T-cell (primary cell): ENCODE results near the gene HCFC1. TPM values are rescaled to one million over a fixed set of nuclear protein-coding genes. Genes with fewer than 3 reads are reported as not detected.

Experiments used
- ATAC-seq, 4 experiments: fragments of 200-7000 bp in 3 of 4; fragments of 150-1000 bp in 1 of 4; cut with Tn5 transposase; replicated peaks in 1 of 4; 1 replicate in 3 of 4; 2 replicates in 1 of 4; pipeline ENCODE4 v1.10.0; 2021; ENCODE audit warnings: moderate library complexity in 3 of 4, mild to moderate bottlenecking in 2 of 4, moderate number of reproducible peaks in 1 of 4
- CTCF ChIA-PET, 2 donors: fragments of 300-600 bp; sonication (Branson Sonifier 250); formaldehyde crosslinking; loops; one replicate each; lab custom pipeline; 2022; ENCODE audit warnings: antibody characterized with exemption in 2 of 2; lab: Charles Lee
- POLR2A ChIA-PET, 2 donors: fragments of 300-600 bp; sonication (Branson Sonifier 250); formaldehyde crosslinking; loops; one replicate each; lab custom pipeline; 2022; ENCODE audit warnings: antibody characterized with exemption in 2 of 2; lab: Charles Lee
- DNase-seq, 35 experiments: peaks; one replicate each; pipeline versions ENCODE4 v3.0.0 to v3.0.0-alpha.2; 2013 to 2023
- H3K27ac ChIP-seq: one replicate; pipeline ENCODE4 v1.5.1; 2013; ENCODE audit warnings: low read length
- H3K27me3 ChIP-seq, 2 experiments: replicated peaks in 1 of 2; 1 replicate in 1 of 2; 2 replicates in 1 of 2; pipeline versions ENCODE4 v1.6.1 to v1.7.0; 2013; ENCODE audit warnings: low read length in 1 of 2, mixed read lengths in 1 of 2; ENCODE audit not compliant: control insufficient read depth in 2 of 2, insufficient read depth in 2 of 2; ENCODE audit errors: extremely low read depth in 1 of 2
- H3K36me3 ChIP-seq, 2 donors: 1 replicate in 1 of 2; 2 replicates in 1 of 2; pipeline versions ENCODE4 v1.6.1 to v1.7.0; 2013; ENCODE audit warnings: low read length in 1 of 2; ENCODE audit not compliant: control insufficient read depth in 2 of 2, insufficient read depth in 1 of 2; ENCODE audit errors: extremely low read depth in 1 of 2
- H3K4me1 ChIP-seq, 2 experiments: 1 replicate in 1 of 2; 2 replicates in 1 of 2; pipeline versions ENCODE4 v1.6.1 to v1.7.0; 2013; ENCODE audit warnings: low read length in 2 of 2, mixed read lengths in 1 of 2; ENCODE audit not compliant: insufficient read depth in 2 of 2, control insufficient read depth in 1 of 2; ENCODE audit errors: extremely low read depth in 1 of 2
- H3K4me3 ChIP-seq, 2 donors: 1 replicate in 1 of 2; 2 replicates in 1 of 2; pipeline versions ENCODE4 v1.5.1 to v1.7.0; 2013; ENCODE audit warnings: mild to moderate bottlenecking in 2 of 2, low read length in 1 of 2, moderate library complexity in 1 of 2; ENCODE audit not compliant: control insufficient read depth in 1 of 2; ENCODE audit errors: extremely low read depth in 1 of 2
- H3K9me3 ChIP-seq: 2 replicates; pipeline ENCODE4 v1.7.0; 2013
- H3K27ac Mint-ChIP-seq, 2 donors: one replicate each; pipeline ENCODE4 v1.8.0; 2020 to 2021; ENCODE audit warnings: mild to moderate bottlenecking in 2 of 2, mixed read lengths in 2 of 2
- H3K27me3 Mint-ChIP-seq, 2 donors: one replicate each; pipeline ENCODE4 v1.8.0; 2021 to 2022; ENCODE audit warnings: mixed read lengths in 2 of 2
- H3K36me3 Mint-ChIP-seq: one replicate; pipeline ENCODE4 v1.8.0; 2021; ENCODE audit warnings: mixed read lengths
- H3K4me1 Mint-ChIP-seq, 3 donors: one replicate each; pipeline ENCODE4 v1.8.0; 2020 to 2022; ENCODE audit warnings: mixed read lengths in 3 of 3, mild to moderate bottlenecking in 1 of 3
- H3K4me3 Mint-ChIP-seq, 3 donors: one replicate each; pipeline ENCODE4 v1.8.0; 2020 to 2022; ENCODE audit warnings: mild to moderate bottlenecking in 3 of 3, mixed read lengths in 3 of 3, moderate library complexity in 3 of 3
- H3K9me3 Mint-ChIP-seq, 3 donors: one replicate each; pipeline ENCODE4 v1.8.0; 2020 to 2022; ENCODE audit warnings: mixed read lengths in 3 of 3
- WGBS: methylation state at CpG from one replicate; pipeline ENCODE4 v1.1.5; 2013; ENCODE audit warnings: missing lambda C conversion rate; ENCODE audit not compliant: insufficient coverage; 5-methylcytosine and 5-hydroxymethylcytosine counted together
- total RNA-seq, 35 experiments: library from RNA in 6 of 35; stranded (reverse) in 6 of 35; fragments of 120-200 nt in 1 of 35; gene quantifications; one replicate each; pipeline versions ENCODE4 v1.2.1 to v1.2.4 and lab custom pipeline; 2013 to 2026

The HCFC1 gene
- total RNA-seq, 5 donors from 2014 or later (not counting 1 experiment from before 2014, with no cell fraction given), result 67.1 to 73.4 (median 69.2) TPM

GRCh38 chrX:153910446-153910845 is 61.2 kb downstream of the HCFC1 start:
- ChIA-PET POLR2A (no interaction called here), CTCF (interaction anchor here in 1 of 2 donors (0.6 kb wide), 2 partner anchors 138 to 625 kb away, joined by 3 to 7 read pairs; no protein-coding TSS in a partner anchor)
- Histone ChIP-seq H3K9me3 (no peaks in the 10 kb centered on the region), H3K27me3 (no peaks in the 10 kb centered on the region), H3K4me1 (peaks cover 0 to 41% of the 10 kb centered on the region in 2 experiments), H3K36me3 (peaks cover 0 to 51% of the 10 kb centered on the region in 2 donors), H3K27ac (no peak overlapping the region), H3K4me3 (no peak overlapping the region)
- H3K27me3 Mint-ChIP-seq, result peaks cover 0 to 10% of the 10 kb centered on the region in 2 donors
- peaks cover 13 to 17% (median 15%) of the 10 kb centered on the region in 3 donors for H3K4me1 Mint-ChIP-seq
- ATAC-seq (no peak), DNase-seq (no peak)
- H3K4me3 Mint-ChIP-seq, result no peak overlapping the region
- WGBS, result no CpG with 5 or more reads among the region's 22 CpGs
- no peak overlapping the region for H3K27ac Mint-ChIP-seq
- H3K36me3 Mint-ChIP-seq, result peaks cover 9% of the 10 kb centered on the region
- H3K9me3 Mint-ChIP-seq, result no peaks in the 10 kb centered on the region

GRCh38 chrX:153909980-153910360 is 61.6 kb downstream of the HCFC1 start:
- no peak overlapping the region for H3K4me3 Mint-ChIP-seq
- DNase-seq (no peak), ATAC-seq (no peak)
- Histone ChIP-seq H3K27ac (no peak overlapping the region), H3K36me3 (peaks cover 0 to 48% of the 10 kb centered on the region in 2 donors), H3K4me3 (no peak overlapping the region), H3K4me1 (peaks cover 0 to 46% of the 10 kb centered on the region in 2 experiments), H3K9me3 (no peaks in the 10 kb centered on the region), H3K27me3 (no peaks in the 10 kb centered on the region)
- ChIA-PET POLR2A (interaction anchor here in 1 of 2 donors (0.6 kb wide), 1 partner anchor 15 kb away, joined by 4 read pairs; no protein-coding TSS in a partner anchor), CTCF (interaction anchor here in 1 of 2 donors (0.6 kb wide), 1 partner anchor 83 kb away, joined by 5 read pairs; no protein-coding TSS in a partner anchor)
- H3K36me3 Mint-ChIP-seq, result peaks cover 9% of the 10 kb centered on the region
- H3K4me1 Mint-ChIP-seq, result peaks cover 14 to 17% (median 16%) of the 10 kb centered on the region in 3 donors
- WGBS, result 96% methylated on average over 15 of the region's 25 CpGs
- peaks cover 0 to 10% of the 10 kb centered on the region in 2 donors for H3K27me3 Mint-ChIP-seq
- no peak overlapping the region for H3K27ac Mint-ChIP-seq
- no peaks in the 10 kb centered on the region for H3K9me3 Mint-ChIP-seq

- H3K27me3 Mint-ChIP-seq, result peaks cover 0 to 5% of the 10 kb centered on the region in 2 donors
- no peak for ATAC-seq
- Histone ChIP-seq H3K27ac (no peak overlapping the region), H3K9me3 (no peaks in the 10 kb centered on the region), H3K4me3 (no peak overlapping the region), H3K27me3 (no peaks in the 10 kb centered on the region), H3K4me1 (peaks cover under 1 to 53% of the 10 kb centered on the region in 2 experiments), H3K36me3 (peaks cover 0 to 43% of the 10 kb centered on the region in 2 donors)
- no peak for DNase-seq
- H3K4me3 Mint-ChIP-seq, result no peak overlapping the region
- H3K27ac Mint-ChIP-seq, result no peak overlapping the region
- ChIA-PET POLR2A (interaction anchor here in 1 of 2 donors (0.6 kb wide), 1 partner anchor 16 kb away, joined by 4 read pairs; no protein-coding TSS in a partner anchor), CTCF (interaction anchor here in 1 of 2 donors (0.6 kb wide), 2 partner anchors 32 to 83 kb away, joined by 3 to 5 read pairs; no protein-coding TSS in a partner anchor)
- peaks cover 9% of the 10 kb centered on the region for H3K36me3 Mint-ChIP-seq
- peaks cover 18 to 20% (median 20%) of the 10 kb centered on the region in 3 donors for H3K4me1 Mint-ChIP-seq
- WGBS, result 98% methylated on average over 9 of the region's 37 CpGs
- H3K9me3 Mint-ChIP-seq, result no peaks in the 10 kb centered on the region
Observed at GRCh38 chrX:153909024-153909979, 62.3 kb downstream of the HCFC1 start.

DNA sequence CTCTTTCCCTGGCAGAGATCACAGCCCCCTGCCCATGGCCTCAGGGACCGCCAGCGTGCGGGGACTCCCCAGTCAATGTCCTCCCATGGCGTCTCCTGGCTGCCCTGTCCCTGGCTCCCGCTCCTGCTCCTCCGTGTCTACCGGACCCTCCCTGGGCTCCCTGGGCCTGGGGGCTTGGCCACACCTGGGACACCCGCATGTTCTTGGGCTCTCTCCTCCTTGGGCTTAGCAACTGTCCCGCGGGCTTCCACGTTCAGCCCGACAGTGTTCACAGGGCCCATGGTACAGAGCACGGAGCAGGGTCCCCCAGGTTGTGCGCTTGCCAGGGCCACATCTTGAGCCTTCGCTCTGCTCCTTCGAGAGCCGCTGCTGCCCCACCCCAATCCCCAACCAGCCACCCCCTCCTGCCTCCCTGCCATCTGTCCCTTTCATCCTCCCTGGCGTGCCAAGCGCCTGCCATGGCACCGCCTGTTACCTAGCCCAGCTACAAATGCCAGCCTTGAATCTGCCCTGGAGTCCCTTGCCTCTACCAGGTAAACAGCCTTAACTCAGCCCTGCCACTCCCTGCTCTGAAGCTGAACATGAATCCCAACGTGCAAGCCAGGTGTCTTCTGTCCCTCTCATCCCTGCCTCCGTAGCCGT is 63.3 kb downstream of the HCFC1 start:
- ChIA-PET POLR2A (no interaction called here), CTCF (interaction anchor here (0.6 kb wide), 2 partner anchors 31 to 37 kb away, joined by 3 to 4 read pairs; no protein-coding TSS in a partner anchor)
- H3K27me3 ChIP-seq, result no peaks in the 10 kb centered on the region
- no peak for ATAC-seq
- H3K9me3 ChIP-seq, result no peaks in the 10 kb centered on the region
- no peak overlapping the region for H3K4me3 ChIP-seq
- H3K4me1 Mint-ChIP-seq, result peaks cover 27 to 30% (median 29%) of the 10 kb centered on the region in 3 donors
- peaks cover 6% of the 10 kb centered on the region for H3K36me3 Mint-ChIP-seq
- no peak overlapping the region for H3K27ac ChIP-seq
- H3K27me3 Mint-ChIP-seq, result peaks cover 0 to 5% of the 10 kb centered on the region in 2 donors
- H3K9me3 Mint-ChIP-seq, result no peaks in the 10 kb centered on the region
- H3K27ac Mint-ChIP-seq, result peak overlapping the region in 1 of 2 donors; percentile 66
- no peak overlapping the region for H3K4me3 Mint-ChIP-seq
- peaks cover 0 to 37% of the 10 kb centered on the region in 2 donors for H3K36me3 ChIP-seq
- H3K4me1 ChIP-seq, result peaks cover 7 to 59% of the 10 kb centered on the region in 2 experiments
- DNase-seq, result no peak
- WGBS, result 80% methylated on average over 9 of the region's 23 CpGs

GRCh38 chrX:153907456-153907855 is 64.2 kb downstream of the HCFC1 start:
- Histone ChIP-seq H3K27ac (no peak overlapping the region), H3K36me3 (peaks cover 0 to 28% of the 10 kb centered on the region in 2 donors), H3K4me3 (no peak overlapping the region), H3K4me1 (peaks cover 9 to 62% of the 10 kb centered on the region in 2 experiments), H3K27me3 (no peaks in the 10 kb centered on the region), H3K9me3 (no peaks in the 10 kb centered on the region)
- ChIA-PET POLR2A (no interaction called here), CTCF (no interaction called here)
- no peak overlapping the region for H3K4me3 Mint-ChIP-seq
- H3K36me3 Mint-ChIP-seq, result peaks cover 6% of the 10 kb centered on the region
- WGBS, result no CpG with 5 or more reads among the region's 12 CpGs
- H3K9me3 Mint-ChIP-seq, result no peaks in the 10 kb centered on the region
- ATAC-seq, result no peak
- no peak for DNase-seq
- peaks cover 31 to 39% (median 37%) of the 10 kb centered on the region in 3 donors for H3K4me1 Mint-ChIP-seq
- H3K27ac Mint-ChIP-seq, result no peak overlapping the region
- peaks cover 0 to 5% of the 10 kb centered on the region in 2 donors for H3K27me3 Mint-ChIP-seq
